Motor neuron (in vitro differentiated cells): Measurements from ENCODE around the gene KLK1. TPM values are rescaled to one million over a fixed set of nuclear protein-coding genes. Genes with fewer than 3 reads are reported as not detected.

Source experiments
- ATAC-seq, 8 experiments: fragments of 200-7000 bp; cut with Tn5 transposase; replicated peaks in 6 of 8; 2 replicates each; pipeline ENCODE4 v1.8.0; 2021; ENCODE audit warnings: mild to moderate bottlenecking in 8 of 8, moderate library complexity in 8 of 8
- H3K27ac ChIP-seq, 2 donors: fragments of 250-450 bp; sonication (Bioruptor Pico); 2 replicates each; pipeline ENCODE4 v1.9.0; 2021; ENCODE audit warnings: antibody characterized with exemption in 2 of 2, mild to moderate bottlenecking in 2 of 2, moderate library complexity in 1 of 2
- H3K4me1 ChIP-seq, 2 donors: fragments of 250-450 bp; sonication (Bioruptor Pico); replicated peaks in 1 of 2; 2 replicates each; pipeline ENCODE4 v1.6.1; 2021; ENCODE audit warnings: antibody characterized with exemption in 2 of 2, mild to moderate bottlenecking in 2 of 2, moderate library complexity in 1 of 2
- H3K4me3 ChIP-seq, 5 donors: fragments of 250-450 bp; sonication (Bioruptor Pico); 2 replicates each; pipeline ENCODE4 v1.9.0; 2021; ENCODE audit warnings: antibody characterized with exemption in 5 of 5, mild to moderate bottlenecking in 5 of 5, moderate library complexity in 4 of 5
- WGBS, 10 experiments: fragments of 450-650 bp; shearing (Covaris generic); methylation state at CpG; one replicate each; pipeline ENCODE4 v1.0.0; 2022; 5-methylcytosine and 5-hydroxymethylcytosine counted together
- in situ Hi-C, 9 experiments: fragments of 400-800 bp; cut with MboI; loops; one replicate each; pipeline ENCODE4 v1.15.0; 2021; ENCODE audit warnings: low sequenced_read_pairs in 9 of 9, low pct_unique_long_range_greater_than_20kb in 2 of 9; ENCODE audit not compliant: unreplicated experiment in 9 of 9
- total RNA-seq, 8 experiments: library from RNA; unstranded; fragments of 300-600 nt; gene quantifications; 2 replicates each; pipeline versions ENCODE4 v1.2.3 to v1.2.4, GENCODE V29; 2022

Gene KLK1
- total RNA-seq, 8 experiments from 2014 or later = 0.25 to 1.6 (median 0.44) TPM; not detected in 2

DNA sequence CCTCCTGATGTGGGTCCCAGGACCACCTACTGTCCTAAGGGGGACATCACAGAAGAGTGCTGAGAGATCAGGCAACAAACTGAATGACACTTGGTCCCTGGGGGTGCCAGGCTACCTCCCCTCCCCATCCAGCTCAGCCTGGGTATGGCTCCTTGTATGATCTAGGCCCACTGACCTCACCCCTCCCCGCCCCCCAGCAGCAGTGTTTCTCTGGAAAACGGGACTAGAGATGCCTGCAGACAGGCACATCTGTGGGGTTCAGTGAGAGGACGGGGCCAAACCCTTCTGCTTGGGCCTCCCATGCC lies 24.1 kb downstream of the KLK1 start:
- WGBS, 10 experiments = 100% methylated on average over 1 to 2 of the region's 3 CpGs; no CpG with 5 or more reads in 8 of the 10 experiments
- in situ Hi-C loops = loop anchor here in 8 of 9 experiments (10.0 to 25.0 kb wide), 3 partner anchors 262 to 437 kb away; partner anchors contain the start of gene NAPSA (in 6 of the 8)
- Histone ChIP-seq H3K27ac (no peak overlapping the region), H3K4me1 (peaks cover 7 to 10% of the 10 kb centered on the region in 2 donors), H3K4me3 (no peak overlapping the region)
- no peak for ATAC-seq

DNA sequence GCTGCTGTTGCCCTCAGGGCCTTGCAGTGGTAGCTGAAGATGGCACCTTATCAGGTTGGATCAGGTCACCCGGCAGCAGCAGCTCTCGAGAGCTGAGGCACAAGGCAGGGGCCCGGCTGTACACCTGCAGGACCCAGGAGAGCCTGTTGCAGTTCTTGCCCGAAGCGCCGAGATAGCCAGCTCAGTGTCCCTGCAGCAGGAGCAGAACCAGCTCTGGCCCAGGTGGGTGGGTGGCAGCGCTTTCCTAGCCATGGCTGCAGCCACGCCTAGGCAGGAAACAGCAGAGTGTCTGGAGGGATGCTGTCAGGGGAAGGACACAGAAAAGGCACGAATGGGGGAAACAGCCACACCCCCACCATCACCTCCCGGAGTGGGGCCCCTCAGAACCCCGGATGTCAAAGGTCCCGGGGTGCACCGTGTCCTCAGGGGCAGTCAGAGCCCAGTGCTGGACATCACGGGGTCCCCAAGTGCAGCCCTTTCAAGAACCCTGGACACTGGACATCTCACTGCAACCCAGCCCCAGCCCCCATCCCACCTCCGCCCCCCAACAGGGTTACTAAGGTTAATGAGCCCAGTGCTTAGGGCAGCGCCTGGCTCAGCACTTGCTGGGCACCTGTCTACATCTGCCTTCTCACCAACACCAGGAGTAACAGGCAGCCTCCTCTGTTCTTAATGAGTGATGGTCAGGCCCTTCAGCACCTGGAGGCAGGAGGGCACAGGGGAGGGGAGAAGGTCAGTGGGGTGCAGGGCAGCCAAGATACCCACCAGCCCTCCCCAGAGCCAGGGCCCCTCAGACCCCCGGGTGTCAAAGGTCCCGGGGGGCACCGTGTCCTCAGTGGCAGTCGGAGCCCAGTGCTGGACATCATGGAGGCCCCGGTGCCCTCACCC lies 24.7 kb downstream of the KLK1 start:
- peaks cover 7 to 12% of the 10 kb centered on the region in 2 donors for H3K4me1 ChIP-seq
- 60 to 100% methylated on average over 1 to 2 of the region's 21 CpGs; no CpG with 5 or more reads in 8 of the 10 experiments for WGBS, 10 experiments
- peak in 4 of 8 experiments; percentile 2 to 17 (median 15) for ATAC-seq
- in situ Hi-C loops = loop anchor here in 8 of 9 experiments (10.0 to 25.0 kb wide), 3 partner anchors 262 to 437 kb away; partner anchors contain the start of gene NAPSA (in 6 of the 8)
- H3K27ac ChIP-seq = no peak overlapping the region
- H3K4me3 ChIP-seq = no peak overlapping the region

DNA sequence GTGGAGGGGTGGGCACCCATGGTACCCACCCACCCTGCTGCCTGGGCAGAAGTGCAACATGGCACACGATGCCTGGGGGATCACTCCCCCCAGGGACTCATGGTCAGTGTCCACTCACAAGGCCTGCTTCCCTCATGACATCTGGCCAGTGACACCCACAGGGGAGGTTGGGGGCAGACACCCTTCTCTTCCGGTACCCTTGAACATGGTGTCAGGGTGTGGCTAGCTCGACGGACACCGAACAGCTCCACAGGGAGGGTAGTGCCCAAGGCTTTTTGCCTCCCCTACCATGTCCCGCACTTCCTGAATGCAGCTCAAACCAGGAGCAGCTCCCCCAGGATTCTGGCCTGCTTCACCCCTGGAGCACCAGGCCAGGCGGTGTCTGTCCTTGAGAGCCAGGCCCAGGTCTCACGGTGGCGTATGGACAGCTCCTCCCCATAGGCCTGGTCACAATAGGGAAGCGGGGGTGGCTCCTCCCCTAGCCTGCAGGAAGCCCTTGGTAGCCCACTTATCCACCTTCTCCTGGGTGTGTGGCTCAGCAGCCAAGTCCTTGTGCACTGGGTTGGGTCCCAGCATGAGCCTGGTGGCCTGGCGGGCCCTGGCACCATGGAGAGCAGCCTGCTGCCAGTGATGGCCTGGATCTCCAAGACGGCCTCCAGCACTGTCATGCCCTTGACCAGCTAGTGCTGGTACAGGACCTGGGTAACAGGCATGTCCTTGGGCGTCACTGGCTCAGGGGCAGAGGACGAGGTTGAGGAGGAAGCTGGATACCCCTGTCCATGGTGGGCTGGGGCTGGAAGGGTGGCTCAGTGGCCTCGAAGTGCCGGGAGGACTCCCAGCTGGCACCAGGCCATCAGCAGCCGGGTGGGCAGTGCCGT lies 25.6 kb downstream of the KLK1 start:
- peak in 5 of 8 experiments; percentile 4 to 23 (median 12) for ATAC-seq
- in situ Hi-C loops = loop anchor here in 8 of 9 experiments (10.0 to 25.0 kb wide), 3 partner anchors 261 to 436 kb away; partner anchors contain the start of gene NAPSA (in 6 of the 8)
- Histone ChIP-seq H3K4me3 (no peak overlapping the region), H3K27ac (no peak overlapping the region), H3K4me1 (peaks cover 3 to 7% of the 10 kb centered on the region in 2 donors)
- WGBS, 10 experiments = 80 to 100% (median 86%) methylated on average over 1 to 2 of the region's 18 CpGs; no CpG with 5 or more reads in 5 of the 10 experiments

DNA sequence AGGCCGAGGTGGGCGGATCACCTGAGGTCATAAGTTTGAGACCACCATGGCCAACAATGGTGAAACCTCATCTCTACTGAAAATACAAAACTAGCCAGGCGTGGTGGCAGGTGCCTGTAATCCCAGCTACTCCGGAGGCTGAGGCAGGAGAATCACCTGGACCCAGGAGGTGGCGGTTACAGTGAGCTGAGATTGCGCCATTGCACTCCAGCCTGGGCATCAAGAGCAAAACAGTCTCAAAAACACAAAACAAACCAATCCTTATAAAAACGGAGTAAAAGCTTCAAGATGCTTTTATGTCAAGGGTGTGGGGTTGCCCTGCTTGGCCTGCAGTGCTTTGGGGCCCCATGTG lies 26.2 kb downstream of the KLK1 start:
- in situ Hi-C loops = loop anchor here in 8 of 9 experiments (10.0 to 25.0 kb wide), 3 partner anchors 260 to 435 kb away; partner anchors contain the start of gene NAPSA (in 6 of the 8)
- ATAC-seq = no peak
- H3K4me3 ChIP-seq = no peak overlapping the region
- no peak overlapping the region for H3K27ac ChIP-seq
- H3K4me1 ChIP-seq = peaks cover 0 to 2% of the 10 kb centered on the region in 2 donors
- 70 to 100% (median 100%) methylated on average over 1 to 4 of the region's 7 CpGs; no CpG with 5 or more reads in 4 of the 10 experiments for WGBS, 10 experiments

DNA sequence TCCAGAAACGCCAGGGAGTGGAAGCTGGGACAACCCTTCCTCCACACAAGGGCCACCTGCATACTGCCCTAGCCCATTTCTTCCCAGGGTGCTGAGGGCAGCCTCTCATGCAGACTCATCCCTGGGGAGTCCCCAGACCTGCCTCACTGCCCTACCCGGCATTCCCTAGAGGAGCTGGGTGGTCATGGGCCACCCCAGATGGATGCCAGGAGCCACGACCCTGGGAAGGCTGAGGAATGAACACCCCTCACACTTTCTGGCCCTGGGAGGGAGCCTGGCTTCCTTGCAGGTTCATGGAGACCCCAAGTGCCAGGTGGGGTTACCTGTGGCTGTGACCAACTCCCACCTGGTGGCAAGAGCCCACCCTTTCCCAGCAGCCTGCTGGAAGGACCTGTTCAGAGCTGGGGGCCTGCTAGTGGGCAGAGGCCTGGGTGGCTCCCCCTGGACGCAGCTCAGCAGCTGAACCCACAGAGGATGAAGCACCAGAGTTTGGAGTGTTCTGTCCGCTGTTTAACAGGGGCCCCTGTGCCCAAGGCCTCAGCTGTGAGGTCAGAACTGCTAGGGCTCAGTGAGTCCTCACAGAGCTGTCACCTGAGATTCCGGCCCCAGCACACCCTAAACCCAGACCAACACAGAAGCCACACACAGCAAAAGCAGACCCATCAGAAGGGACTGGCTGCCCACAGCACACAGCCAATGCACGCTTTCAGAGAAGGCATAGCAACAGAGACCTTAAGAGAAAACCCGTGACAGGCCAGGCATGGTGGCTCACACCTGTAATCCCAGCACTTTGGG lies 26.8 kb downstream of the KLK1 start:
- Histone ChIP-seq H3K4me1 (peaks cover 0 to 2% of the 10 kb centered on the region in 2 donors), H3K4me3 (no peak overlapping the region), H3K27ac (no peak overlapping the region)
- in situ Hi-C loops = loop anchor here in 8 of 9 experiments (10.0 to 25.0 kb wide), 3 partner anchors 260 to 435 kb away; partner anchors contain the start of gene NAPSA (in 6 of the 8)
- WGBS, 10 experiments = 60 to 100% (median 100%) methylated on average over 1 to 7 of the region's 8 CpGs; no CpG with 5 or more reads in 4 of the 10 experiments
- ATAC-seq = peak in 2 of 8 experiments; percentile 4 to 19

DNA sequence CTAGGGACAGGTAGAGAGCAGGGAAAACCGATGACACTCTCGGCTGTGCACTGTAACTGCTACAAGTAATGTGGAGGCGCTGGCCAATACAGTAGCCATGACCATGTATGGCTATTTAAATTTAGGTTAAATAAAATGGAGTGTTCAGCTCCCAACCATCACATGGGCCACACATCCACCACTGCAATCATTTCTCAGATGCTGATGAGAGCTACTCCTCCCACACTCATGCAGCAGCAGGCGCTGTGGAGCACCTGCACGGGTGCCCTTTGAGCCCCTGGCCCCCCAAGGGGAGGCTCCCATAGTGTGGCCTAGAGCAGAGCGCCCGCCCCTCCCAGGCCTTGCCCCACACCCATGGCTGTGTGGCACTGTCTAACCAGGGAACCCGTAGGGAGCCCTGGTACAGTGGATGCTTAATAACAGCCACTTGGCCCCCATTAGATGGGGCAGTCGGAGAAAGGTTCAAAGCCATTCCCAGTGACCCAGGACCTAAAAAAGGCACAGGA lies 27.4 kb downstream of the KLK1 start:
- Histone ChIP-seq H3K4me3 (no peak overlapping the region), H3K27ac (no peak overlapping the region), H3K4me1 (peaks cover 0 to 2% of the 10 kb centered on the region in 2 donors)
- ATAC-seq = peak in 1 of 8 experiments; percentile 11
- 80 to 100% (median 90%) methylated on average over 1 to 3 of the region's 9 CpGs; no CpG with 5 or more reads in 3 of the 10 experiments for WGBS, 10 experiments
- in situ Hi-C loops = loop anchor here in 8 of 9 experiments (10.0 to 25.0 kb wide), 3 partner anchors 259 to 434 kb away; partner anchors contain the start of gene NAPSA (in 6 of the 8)

DNA sequence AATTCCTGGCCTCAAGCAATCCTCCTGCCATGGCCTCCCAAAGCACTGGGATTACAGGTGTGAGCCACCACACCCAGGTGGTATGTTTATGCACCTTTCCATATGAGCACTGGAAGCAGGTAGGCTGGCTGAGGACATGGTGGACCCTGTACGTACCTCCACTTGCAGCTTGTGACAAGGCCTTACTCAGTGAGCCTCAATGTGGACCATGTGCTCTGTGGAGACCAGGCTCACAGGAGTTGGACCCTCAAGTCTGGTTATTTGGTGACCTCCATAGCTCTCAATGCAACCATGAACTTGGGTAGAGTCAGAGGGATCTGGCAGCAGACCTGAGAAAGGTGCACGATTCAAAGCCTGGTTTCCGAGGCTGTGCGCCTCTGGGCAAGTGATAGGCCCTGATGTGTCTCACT lies 27.9 kb downstream of the KLK1 start:
- peaks cover 0 to 2% of the 10 kb centered on the region in 2 donors for H3K4me1 ChIP-seq
- ATAC-seq = no peak
- in situ Hi-C loops = loop anchor here in 8 of 9 experiments (10.0 to 25.0 kb wide), 3 partner anchors 258 to 433 kb away; partner anchors contain the start of gene NAPSA (in 6 of the 8)
- H3K27ac ChIP-seq = no peak overlapping the region
- WGBS, 10 experiments = 71 to 100% (median 87%) methylated on average over 3 to 4 of the region's 4 CpGs; no CpG with 5 or more reads in 5 of the 10 experiments
- no peak overlapping the region for H3K4me3 ChIP-seq

DNA sequence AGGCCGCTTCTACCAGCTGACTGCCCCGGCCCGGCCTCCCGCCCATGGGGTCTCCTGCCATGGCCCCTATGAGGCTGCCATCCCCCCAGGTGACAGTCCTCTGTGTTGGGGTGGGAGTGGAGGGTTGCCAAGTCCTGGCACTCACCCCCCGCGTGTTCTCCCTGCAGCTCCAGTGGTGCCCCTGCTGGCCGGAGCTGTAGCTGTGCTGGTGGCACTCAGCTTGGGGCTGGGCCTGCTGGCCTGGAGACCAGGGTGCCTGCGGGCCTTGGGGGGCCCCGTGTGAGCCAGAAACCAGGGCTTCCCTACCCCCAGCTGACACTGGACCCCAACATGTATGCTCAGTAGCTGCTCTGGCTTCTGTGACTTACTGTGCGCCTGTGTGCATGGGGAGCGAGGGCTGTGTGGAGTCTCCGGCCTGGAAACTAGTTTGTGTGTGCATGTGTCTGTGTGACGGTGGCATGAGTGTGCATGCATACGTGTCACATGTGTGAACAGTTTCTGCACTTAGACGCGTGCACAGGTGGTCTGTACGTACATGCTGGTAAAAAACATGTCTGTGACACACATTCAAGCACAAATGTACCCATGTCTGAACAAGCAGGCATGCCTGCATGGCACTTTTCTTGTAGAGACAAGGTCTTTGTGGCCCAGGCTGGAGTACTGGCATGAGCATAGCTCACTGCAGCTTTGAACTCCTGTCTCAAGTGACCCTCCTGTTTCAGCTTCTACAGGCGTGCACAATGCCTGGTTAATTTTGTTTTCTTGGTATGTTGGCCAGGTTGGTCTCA lies 28.5 kb downstream of the KLK1 start:
- 90 to 100% methylated on average over 2 to 3 of the region's 18 CpGs; no CpG with 5 or more reads in 8 of the 10 experiments for WGBS, 10 experiments
- Histone ChIP-seq H3K4me3 (no peak overlapping the region), H3K4me1 (peaks cover 0 to 2% of the 10 kb centered on the region in 2 donors), H3K27ac (no peak overlapping the region)
- in situ Hi-C loops = loop anchor here in 8 of 9 experiments (10.0 to 25.0 kb wide), 3 partner anchors 258 to 433 kb away; partner anchors contain the start of gene NAPSA (in 6 of the 8)
- peak in 4 of 8 experiments; percentile 10 to 18 (median 14) for ATAC-seq

DNA sequence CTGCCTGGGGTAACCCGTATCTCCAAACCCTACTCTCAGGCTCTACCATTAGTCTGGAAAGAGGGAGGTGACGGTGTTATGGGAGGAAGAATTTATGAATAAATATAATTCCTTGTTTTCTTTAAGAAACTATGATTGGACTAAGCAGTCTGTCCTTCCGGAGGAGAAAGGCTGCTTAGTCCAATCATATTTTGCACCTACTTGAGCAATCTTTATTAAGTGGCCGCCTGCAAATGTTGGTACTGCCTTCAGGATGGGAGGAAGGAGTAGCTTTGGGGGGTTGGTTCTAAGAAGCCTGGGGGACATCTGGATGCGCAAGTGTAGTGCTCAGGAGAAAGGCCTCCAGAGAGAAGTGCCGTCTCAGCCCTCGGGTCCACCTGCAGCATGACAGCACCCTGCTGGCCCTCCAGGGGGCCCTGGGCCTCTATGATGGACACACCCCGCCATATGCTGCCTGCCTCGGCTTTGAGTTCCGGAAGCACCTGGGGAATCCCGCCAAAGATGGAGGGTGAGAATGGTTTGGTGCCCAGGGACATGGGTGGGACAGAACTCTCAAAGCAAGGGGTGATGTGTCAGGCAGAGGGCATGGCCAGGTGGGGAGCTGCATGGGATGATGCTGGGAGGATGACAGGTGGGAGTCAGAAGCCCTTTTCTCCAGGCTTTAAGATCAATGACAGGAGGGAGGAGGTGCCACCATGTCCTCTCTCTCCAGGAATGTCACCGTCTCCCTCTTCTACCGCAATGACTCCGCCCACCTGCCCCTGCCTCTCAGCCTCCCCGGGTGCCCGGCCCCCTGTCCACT lies 29.3 kb downstream of the KLK1 start:
- Histone ChIP-seq H3K4me3 (no peak overlapping the region), H3K27ac (no peak overlapping the region), H3K4me1 (peaks cover 0 to 2% of the 10 kb centered on the region in 2 donors)
- in situ Hi-C loops = loop anchor here in 8 of 9 experiments (10.0 to 25.0 kb wide), 3 partner anchors 257 to 432 kb away; partner anchors contain the start of gene NAPSA (in 6 of the 8)
- WGBS, 10 experiments = 0 to 100% (median 73%) methylated on average over 1 to 5 of the region's 16 CpGs; no CpG with 5 or more reads in 2 of the 10 experiments
- peak in 3 of 8 experiments; percentile 8 to 40 (median 39) for ATAC-seq

DNA sequence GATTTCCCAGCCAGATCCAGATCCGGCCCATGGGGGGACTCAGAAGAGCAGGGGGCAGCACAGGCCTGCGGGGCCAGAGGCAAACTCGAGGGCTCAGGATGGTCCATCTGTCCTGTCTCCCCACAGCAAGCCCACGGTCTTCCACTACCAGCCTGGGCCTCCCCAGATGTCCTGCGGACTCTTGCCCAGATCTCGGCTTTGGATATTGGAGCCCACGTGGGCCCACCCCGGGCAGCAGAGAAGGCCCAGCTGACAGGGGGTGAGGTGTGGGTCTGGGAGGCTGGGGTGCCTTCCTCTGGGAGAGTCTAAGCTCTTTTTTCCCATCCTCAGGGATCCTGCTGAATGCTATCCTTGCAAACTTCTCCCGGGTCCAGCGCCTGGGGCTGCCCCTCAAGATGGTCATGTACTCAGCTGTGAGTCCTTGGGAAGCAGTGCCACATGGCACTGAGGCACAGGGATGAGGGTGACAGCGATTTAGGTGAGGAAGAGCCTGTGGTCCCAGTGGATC lies 30.0 kb downstream of the KLK1 start:
- ATAC-seq = peak in 1 of 8 experiments; percentile 3
- 30 to 90% (median 73%) methylated on average over 2 to 4 of the region's 11 CpGs; no CpG with 5 or more reads in 7 of the 10 experiments for WGBS, 10 experiments
- Histone ChIP-seq H3K4me1 (peaks cover 0 to 2% of the 10 kb centered on the region in 2 donors), H3K27ac (no peak overlapping the region), H3K4me3 (no peak overlapping the region)
- in situ Hi-C loops = loop anchor here in 8 of 9 experiments (10.0 to 25.0 kb wide), 3 partner anchors 256 to 431 kb away; partner anchors contain the start of gene NAPSA (in 6 of the 8)
